OCI-LY7 (cell line): ENCODE measurements around the gene CAMK4.

Experiments used
- CTCF ChIP-seq: fragments of 200-600 bp; sonication (generic); conservative IDR thresholded peaks from 2 replicates; pipeline ENCODE4 v1.5.1; 2014; ENCODE audit warnings: mild to moderate bottlenecking, antibody characterized with exemption, low read length, moderate library complexity, mixed read lengths
- EZH2phosphoT487 ChIP-seq: fragments of 200-600 bp; sonication (generic); IDR thresholded peaks from 2 replicates; pipeline ENCODE4 v1.6.1; 2018; ENCODE audit warnings: low read depth, borderline replicate concordance, mild to moderate bottlenecking, mixed run types, antibody characterized with exemption, low read length, moderate library complexity, mixed read lengths

- no peak for TF ChIP-seq CTCF
- no peak for TF ChIP-seq EZH2phosphoT487
These were observed 155.2 kb downstream of the CAMK4 start for GRCh38 chr5:111379391-111379816.
